GM19238 (cell line): ENCODE data around the gene RGS1.

Source experiments
- DNase-seq: peaks from one replicate; pipeline ENCODE4 v3.0.0; 2011; ENCODE audit warnings: low spot score; ENCODE audit not compliant: insufficient read length

Gene RGS1

DNA sequence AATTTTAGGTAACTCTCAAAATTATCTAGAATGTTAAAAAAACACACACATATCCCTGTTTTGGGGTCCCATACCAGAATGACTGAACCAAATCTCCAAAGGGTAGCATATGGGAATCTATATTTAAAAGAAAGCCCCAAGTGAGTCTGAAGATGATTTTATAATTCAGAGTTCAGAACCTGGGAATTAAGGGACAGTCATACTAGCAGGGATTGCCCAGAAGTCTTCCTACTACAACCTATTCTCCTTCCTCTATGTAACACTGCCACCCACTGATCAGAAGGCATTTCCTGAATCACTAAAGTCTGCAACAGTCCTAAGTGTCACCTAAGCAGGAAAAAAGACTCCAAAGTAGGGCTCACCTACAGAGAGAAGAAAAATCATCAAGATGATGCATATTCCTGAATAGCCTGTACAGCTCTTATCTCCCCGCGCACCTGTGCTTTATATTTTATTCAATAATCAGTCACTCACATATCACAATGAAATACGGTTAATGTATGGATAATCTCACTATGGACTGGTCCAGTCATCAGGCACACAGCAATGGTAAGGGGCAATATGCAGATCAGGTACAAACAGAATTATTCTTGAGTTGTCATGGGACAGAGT lies 4.9 kb downstream of the RGS1 start:
- DNase-seq: no peak

DNA sequence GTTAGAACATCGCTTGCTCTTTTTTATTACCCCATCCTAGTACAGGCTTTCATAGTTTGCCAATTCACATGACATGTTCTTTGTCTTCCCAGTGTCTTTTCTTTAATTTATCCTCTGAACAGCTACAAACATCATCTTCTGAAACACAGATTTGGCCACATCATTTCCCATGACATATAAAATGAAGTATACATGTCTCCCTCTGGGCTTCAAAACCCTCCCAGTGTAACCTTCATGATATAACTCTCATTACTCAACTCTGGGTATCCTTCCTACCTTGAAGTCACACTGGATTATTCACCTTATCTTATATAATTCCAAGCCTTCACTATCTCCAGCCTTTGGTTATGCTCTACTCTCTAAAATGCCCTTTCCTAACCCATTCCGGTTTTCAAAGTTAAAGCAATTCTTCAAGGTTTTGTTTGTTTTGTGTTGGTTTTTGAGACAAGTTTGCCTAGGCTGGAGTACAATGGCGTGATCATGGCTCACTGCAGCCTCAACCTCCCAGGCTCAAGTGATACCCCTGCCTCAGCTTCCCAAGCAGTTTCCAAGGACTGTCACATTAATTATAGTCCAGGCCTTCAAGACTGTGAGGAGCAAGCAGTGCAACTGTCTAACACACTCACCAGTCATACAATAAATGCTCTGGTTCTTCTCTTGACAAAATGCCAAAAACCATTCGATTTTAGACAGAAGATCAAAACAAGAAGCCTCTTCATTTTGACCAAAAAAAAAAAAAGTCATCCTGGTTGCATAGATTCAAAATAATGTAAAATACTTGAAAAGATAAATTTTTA lies 5.8 kb downstream of the RGS1 start:
- DNase-seq: no peak

DNA sequence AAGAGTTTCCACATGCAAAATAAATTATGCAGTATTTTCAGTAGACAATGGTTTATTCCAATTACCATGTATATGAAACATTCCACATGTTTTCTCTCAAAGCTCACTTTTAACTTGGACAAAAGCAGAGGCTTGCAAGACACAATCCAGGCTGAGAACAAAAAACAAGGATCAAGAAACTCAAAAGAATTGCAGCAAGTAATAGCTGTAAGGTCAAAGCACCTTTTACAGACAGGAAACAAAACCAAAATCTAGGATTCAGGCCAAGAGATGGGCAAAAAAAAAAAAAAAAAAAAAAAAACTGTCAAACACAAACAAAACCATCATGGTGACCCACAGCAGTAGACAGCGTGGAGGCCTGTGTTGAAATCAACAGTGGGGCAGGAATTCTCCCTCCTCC lies 9.3 kb downstream of the RGS1 start:
- DNase-seq: no peak

DNA sequence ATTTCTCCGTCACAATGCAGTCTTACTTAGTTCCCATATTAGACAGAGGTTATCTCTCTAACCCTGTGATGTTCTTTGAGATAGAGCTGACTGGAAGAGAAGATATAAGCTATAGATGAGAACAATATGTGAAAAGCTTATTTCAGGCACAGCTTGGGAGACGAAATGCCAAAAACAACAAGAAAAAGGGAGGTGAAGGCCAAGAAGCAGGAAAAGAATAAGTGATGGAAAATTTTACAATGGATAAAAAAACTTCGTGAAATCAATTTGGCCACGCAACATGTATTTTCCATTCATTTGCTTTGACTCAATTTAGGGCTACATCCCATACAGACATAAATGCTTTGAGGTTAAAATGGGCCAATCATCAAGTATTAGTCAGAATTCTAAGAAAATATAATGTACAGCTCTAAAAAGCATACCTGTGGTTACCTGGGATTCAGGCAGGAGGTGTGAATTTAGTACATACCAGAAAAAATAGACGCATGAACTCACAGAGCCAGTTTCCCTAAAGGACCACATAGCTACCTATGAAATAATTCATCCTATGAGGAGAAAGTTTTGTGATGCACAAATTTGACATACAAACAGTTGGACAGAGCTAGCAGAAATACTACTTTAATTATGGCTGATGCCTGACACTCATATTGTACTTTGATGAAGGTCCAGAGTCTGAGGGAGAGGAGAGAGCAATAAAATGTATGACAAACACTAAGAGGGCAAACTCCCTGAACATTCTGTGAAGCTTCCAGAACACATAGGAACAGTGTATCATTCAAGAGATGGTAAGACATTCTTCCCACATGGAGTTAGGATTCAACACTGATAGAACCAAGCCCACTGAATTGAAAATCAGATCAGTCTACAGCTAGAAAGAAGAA lies 12.1 kb downstream of the RGS1 start:
- no peak for DNase-seq

DNA sequence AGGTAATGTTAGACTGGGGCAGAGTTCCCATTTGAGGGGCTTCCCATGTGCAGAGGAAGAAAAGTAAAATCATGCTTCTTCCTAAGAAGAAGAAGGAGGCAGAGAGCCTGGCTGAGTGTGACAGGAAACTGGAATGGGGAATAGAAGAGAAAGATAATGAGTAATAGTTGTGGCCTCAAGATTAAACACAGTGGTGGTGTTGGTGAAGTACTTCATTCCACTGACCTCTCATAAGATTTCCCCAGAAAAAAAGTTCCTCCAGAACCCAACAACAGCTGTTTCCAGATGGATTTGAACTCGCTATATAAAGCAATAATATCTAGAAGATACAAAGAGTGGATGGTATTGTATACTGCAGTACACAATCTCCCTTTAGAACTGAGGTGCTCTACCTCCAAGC lies 13.0 kb downstream of the RGS1 start:
- no peak for DNase-seq

- DNase-seq: no peak
These were observed 14.2 kb downstream of the RGS1 start for GRCh38 chr1:192589813-192590212.

DNA sequence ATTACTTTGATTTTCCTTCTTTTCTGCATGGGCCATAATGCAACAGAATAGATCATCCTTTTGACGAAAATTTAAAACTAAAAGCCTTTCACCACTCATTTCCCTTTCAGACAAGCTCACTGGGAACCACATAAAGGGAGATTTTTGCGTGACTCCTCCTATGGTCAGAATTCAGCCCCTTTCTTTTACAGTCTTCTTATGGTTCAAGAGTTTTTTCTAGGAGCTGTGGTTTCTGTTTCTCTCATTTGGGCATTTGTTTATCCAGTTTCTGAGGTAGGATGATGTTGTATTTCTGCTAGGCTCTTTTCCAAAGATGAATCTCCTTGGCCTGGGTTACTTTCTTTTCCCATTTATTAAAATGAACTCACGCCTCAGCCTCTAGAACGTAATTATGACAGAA lies 16.9 kb downstream of the RGS1 start:
- no peak for DNase-seq

GRCh38 chr1:192592981-192593708 lies 17.6 kb downstream of the RGS1 start:
- no peak for DNase-seq

- no peak for DNase-seq
These were observed 19.7 kb downstream of the RGS1 start for GRCh38 chr1:192595299-192595698.

GRCh38 chr1:192598589-192598988 lies 23.0 kb downstream of the RGS1 start:
- no peak for DNase-seq

DNA sequence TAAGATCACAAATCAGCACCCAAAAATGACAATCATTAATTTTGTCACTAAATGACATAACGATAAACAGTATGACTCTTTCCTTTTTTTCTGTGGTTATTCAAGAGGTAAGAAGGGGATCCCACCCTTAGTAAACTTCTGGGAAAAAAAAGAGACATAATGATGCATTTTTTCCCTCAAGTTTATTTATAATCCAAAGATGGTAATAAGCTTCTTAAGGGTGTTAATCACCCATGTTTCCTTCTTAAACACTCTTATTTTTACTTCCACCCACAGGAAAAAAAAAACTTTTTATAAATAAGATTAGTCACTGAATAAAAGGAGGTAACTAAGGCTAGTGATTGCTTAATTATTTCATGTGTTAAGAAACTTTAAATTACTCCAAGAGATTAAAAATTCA lies 24.7 kb downstream of the RGS1 start:
- DNase-seq: no peak

DNA sequence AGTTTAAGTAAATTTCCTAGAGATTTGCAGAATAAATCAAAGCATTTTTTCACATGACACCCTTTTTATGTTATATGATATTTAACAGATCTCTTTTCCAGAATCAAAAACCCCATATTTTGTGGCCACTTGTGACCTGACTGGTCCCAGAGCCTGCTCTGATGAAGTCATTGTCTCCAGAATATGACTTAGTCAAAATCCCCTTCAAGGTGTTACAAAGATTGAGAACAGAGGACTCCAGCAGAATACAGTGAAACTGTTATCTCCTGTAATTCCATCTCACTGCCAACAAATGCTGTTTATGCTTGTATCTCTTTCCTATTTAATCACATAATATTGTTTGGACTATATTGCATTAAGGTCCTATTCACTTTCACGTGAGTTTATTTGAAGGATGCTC lies 25.6 kb downstream of the RGS1 start:
- DNase-seq: no peak

DNA sequence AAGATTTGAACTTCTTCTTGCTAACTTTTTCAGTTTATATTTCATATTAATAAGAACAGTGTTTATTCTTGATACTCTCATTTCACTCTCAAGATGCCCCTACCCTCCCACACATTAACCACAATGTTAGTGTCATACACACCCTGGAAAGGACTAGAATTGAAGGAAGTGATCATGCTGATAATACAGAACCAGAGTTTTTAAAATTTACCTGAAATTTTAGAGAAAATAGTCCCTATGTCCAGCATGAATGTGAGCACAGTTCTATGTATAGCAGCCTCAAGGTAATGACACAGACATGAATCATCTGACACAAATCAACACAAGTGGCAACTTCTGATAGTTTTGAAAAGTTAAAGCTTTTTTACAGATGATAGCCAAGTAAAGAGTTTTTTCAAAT lies 26.0 kb downstream of the RGS1 start:
- no peak for DNase-seq

- DNase-seq: no peak
These were observed 27.2 kb downstream of the RGS1 start for GRCh38 chr1:192602757-192603156.

- no peak for DNase-seq
These were observed 27.7 kb downstream of the RGS1 start for GRCh38 chr1:192603218-192603787.

GRCh38 chr1:192604979-192605620 lies 29.5 kb downstream of the RGS1 start:
- DNase-seq: no peak

GRCh38 chr1:192608671-192609070 lies 33.1 kb downstream of the RGS1 start:
- no peak for DNase-seq

DNA sequence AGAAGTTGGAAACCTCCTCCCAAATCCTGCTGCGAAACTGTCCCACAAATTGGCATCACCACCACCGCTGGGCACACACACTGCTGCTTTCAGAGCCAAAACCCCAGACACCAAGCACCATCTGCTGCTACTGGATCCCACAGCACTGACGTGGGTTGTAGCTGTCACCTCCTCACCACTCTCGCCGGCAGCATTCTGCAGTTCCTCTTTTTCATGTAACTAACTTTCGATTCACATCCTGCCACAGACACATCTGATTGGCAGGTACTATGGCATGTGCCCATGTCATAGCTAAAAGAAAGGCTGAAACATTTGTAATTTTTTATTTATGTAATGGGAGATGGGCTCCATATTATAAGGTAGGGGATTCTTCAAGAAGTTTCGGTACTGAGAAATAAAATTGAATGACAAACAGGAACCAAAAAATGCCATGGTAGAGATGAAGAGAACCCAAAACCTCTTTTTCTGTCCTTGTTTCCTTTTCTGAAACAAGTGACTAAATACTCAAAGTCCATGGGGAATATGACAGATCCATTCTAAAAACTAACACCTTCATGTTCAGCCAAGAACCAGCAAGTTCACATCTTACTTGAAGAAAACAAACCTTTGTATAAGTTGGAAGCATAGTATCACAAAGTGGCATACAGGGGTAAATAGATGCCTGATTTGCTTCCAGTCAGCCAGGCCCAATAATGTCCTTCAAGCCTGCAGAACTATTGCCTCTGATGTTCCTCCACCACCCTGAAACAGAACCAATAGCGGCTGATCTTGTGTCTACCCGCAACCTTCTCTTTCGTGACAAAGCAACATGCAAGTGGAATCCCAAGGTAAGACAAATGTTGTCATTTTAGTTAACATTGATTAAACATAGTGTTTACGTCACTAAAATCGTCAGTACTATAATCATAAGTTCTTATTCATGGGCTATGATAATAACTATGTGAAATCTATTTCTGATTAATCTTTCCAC lies 33.8 kb downstream of the RGS1 start:
- peak; percentile 42 for DNase-seq

GRCh38 chr1:192610112-192610889 lies 34.7 kb downstream of the RGS1 start:
- no peak for DNase-seq
